Measurements from ENCODE around the gene SAYSD1. TPM values are rescaled to one million over a fixed set of nuclear protein-coding genes. Genes with fewer than 3 reads are reported as not detected.

Gene SAYSD1
- total and polyA plus RNA-seq, 2 donors, result 12.6 to 20.1 TPM

GRCh38 chr6:39054577-39055142, 60.3 kb downstream of the SAYSD1 start:
- H3K27ac ChIP-seq (ENCODE audit: low read depth), result no peak overlapping the region
- WGBS, result 72% methylated on average over 9 of the region's 9 CpGs
- H3K4me1 ChIP-seq (ENCODE audit: insufficient read depth), result no peaks in the 10 kb centered on the region
- no peak for DNase-seq (ENCODE audit: extremely low spot score)
- no peaks in the 10 kb centered on the region for H3K36me3 ChIP-seq (ENCODE audit: insufficient read depth)
- H3K4me3 ChIP-seq (ENCODE audit: low read depth, low read length), result no peak overlapping the region

Other genes with a start within 250 kb of the SAYSD1 start
- 0.58 TPM for gene GLP1R, start 66.4 kb downstream of the SAYSD1 start, total RNA-seq
- gene GLP1R, start 66.4 kb downstream of the SAYSD1 start, polyA plus RNA-seq, result 0.05 TPM
- 2.3 TPM for gene KCNK5, start 114.3 kb upstream of the SAYSD1 start, total RNA-seq
- 3.1 TPM for gene KCNK5, start 114.3 kb upstream of the SAYSD1 start, polyA plus RNA-seq
- gene KCNK17, start 199.2 kb upstream of the SAYSD1 start, total RNA-seq, result 0.95 TPM
- 0.52 TPM for gene KCNK17, start 199.2 kb upstream of the SAYSD1 start, polyA plus RNA-seq
- not detected for gene KCNK16, start 207.5 kb upstream of the SAYSD1 start, total RNA-seq
- gene KCNK16, start 207.5 kb upstream of the SAYSD1 start, polyA plus RNA-seq, result not detected